Smooth muscle cell (in vitro differentiated cells): Measurements from ENCODE around the gene TRMT61A. TPM values are rescaled to one million over a fixed set of nuclear protein-coding genes. Genes with fewer than 3 reads are reported as not detected.

Experiments
- DNase-seq: peaks from one replicate; lab custom pipeline; 2025; ENCODE audit not compliant: unreplicated experiment; lab: John Stamatoyannopoulos, UW
- H2AFZ ChIP-seq: fragments of 200-600 bp; sonication (generic); 2 replicates; pipeline ENCODE4 v1.6.0; 2016; ENCODE audit warnings: antibody characterized with exemption, low read depth, mild to moderate bottlenecking
- H3F3A ChIP-seq: fragments of 200-600 bp; sonication (generic); 2 replicates; pipeline ENCODE4 v1.6.0; 2017; ENCODE audit warnings: antibody characterized with exemption, low read depth
- H3K27ac ChIP-seq: fragments of 200-600 bp; sonication (generic); 2 replicates; pipeline ENCODE4 v1.5.1; 2016; ENCODE audit warnings: low read depth, mild to moderate bottlenecking
- H3K27me3 ChIP-seq: fragments of 200-600 bp; sonication (generic); 2 replicates; pipeline ENCODE4 v1.6.1; 2016; ENCODE audit warnings: low read depth, mild to moderate bottlenecking
- H3K36me3 ChIP-seq: fragments of 200-600 bp; sonication (generic); 2 replicates; pipeline ENCODE4 v1.5.1; 2016; ENCODE audit warnings: low read depth
- H3K4me1 ChIP-seq: fragments of 200-600 bp; sonication (generic); 2 replicates; pipeline ENCODE4 v1.5.1; 2016; ENCODE audit warnings: low read depth
- H3K4me2 ChIP-seq: fragments of 200-600 bp; sonication (generic); 2 replicates; pipeline ENCODE4 v1.6.0; 2016; ENCODE audit warnings: mild to moderate bottlenecking
- H3K4me3 ChIP-seq: fragments of 200-600 bp; sonication (generic); 2 replicates; pipeline ENCODE4 v1.5.1; 2016; ENCODE audit warnings: mild to moderate bottlenecking
- H3K79me2 ChIP-seq: fragments of 200-600 bp; sonication (generic); 2 replicates; pipeline ENCODE4 v1.6.0; 2016; ENCODE audit warnings: low read depth, mild to moderate bottlenecking
- H3K9ac ChIP-seq: fragments of 200-600 bp; sonication (generic); 2 replicates; pipeline ENCODE4 v1.6.0; 2016; ENCODE audit warnings: low read depth
- H3K9me3 ChIP-seq: fragments of 200-600 bp; sonication (generic); replicated peaks from 2 replicates; pipeline ENCODE4 v1.5.1; 2016; ENCODE audit warnings: low read depth
- H4K20me1 ChIP-seq: fragments of 200-600 bp; sonication (generic); 2 replicates; pipeline ENCODE4 v1.6.0; 2016; ENCODE audit warnings: low read depth
- CTCF ChIP-seq: fragments of 200-600 bp; sonication (generic); IDR thresholded peaks from 2 replicates; pipeline ENCODE4 v1.5.1; 2017; ENCODE audit warnings: borderline replicate concordance, mild to moderate bottlenecking, antibody characterized with exemption; ENCODE audit not compliant: insufficient read depth, poor library complexity, severe bottlenecking
- WGBS: methylation state at CpG from one replicate; pipeline ENCODE4 v1.1.7; 2016; ENCODE audit warnings: low lambda C conversion rate; 5-methylcytosine and 5-hydroxymethylcytosine counted together
- polyA plus RNA-seq: library from polyadenylated mRNA; unstranded; fragments of >200 nt; fragmentation: Nextera tagmentation; extraction: Ambion mirVana; gene quantifications from 2 replicates; pipeline ENCODE4 v1.2.1, GENCODE V29; 2016
- total RNA-seq: library from RNA; depleted of rRNA; stranded (reverse); fragments of >200 nt; gene quantifications from 2 replicates; pipeline ENCODE4 v1.2.3, GENCODE V29; 2014

The TRMT61A gene
- total and polyA plus RNA-seq, 2 experiments from 2014 or later = 3.7 to 6.7 TPM

GRCh38 chr14:103520657-103521437, 8.1 kb upstream of the TRMT61A start:
- Histone ChIP-seq H2AFZ (no peak overlapping the region), H3K4me1 (peaks cover 17% of the 10 kb centered on the region), H3K36me3 (no peaks in the 10 kb centered on the region), H3K4me3 (peak overlapping the region; percentile 56), H3K9ac (peak overlapping the region; percentile 22), H3F3A (no peaks in the 10 kb centered on the region), H3K27me3 (peaks cover 19% of the 10 kb centered on the region), H3K79me2 (no peaks in the 10 kb centered on the region), H3K9me3 (no peaks in the 10 kb centered on the region), H3K27ac (no peak overlapping the region), H3K4me2 (peak overlapping the region; percentile 93), H4K20me1 (peaks cover 6% of the 10 kb centered on the region)
- peak; percentile 43 for TF ChIP-seq CTCF
- peak; percentile 61 for DNase-seq
- WGBS = 8% methylated on average over 41 of the region's 66 CpGs

GRCh38 chr14:103521438-103521950, 7.5 kb upstream of the TRMT61A start:
- peaks cover 17% of the 10 kb centered on the region for H3K4me1 ChIP-seq
- peak overlapping the region; percentile 93 for H3K4me2 ChIP-seq
- H3K9me3 ChIP-seq = no peaks in the 10 kb centered on the region
- no peaks in the 10 kb centered on the region for H3K79me2 ChIP-seq
- H3F3A ChIP-seq = no peaks in the 10 kb centered on the region
- no peak overlapping the region for H3K27ac ChIP-seq
- under 1% methylated on average over 45 of the region's 77 CpGs for WGBS
- peaks cover 6% of the 10 kb centered on the region for H4K20me1 ChIP-seq
- no peaks in the 10 kb centered on the region for H3K36me3 ChIP-seq
- H3K27me3 ChIP-seq = peaks cover 19% of the 10 kb centered on the region
- no peak for DNase-seq
- H3K4me3 ChIP-seq = peak overlapping the region; percentile 56
- peak overlapping the region; percentile 22 for H3K9ac ChIP-seq
- no peak for TF ChIP-seq CTCF
- H2AFZ ChIP-seq = no peak overlapping the region

- WGBS = 1% methylated on average over 35 of the region's 74 CpGs
- no peak overlapping the region for H2AFZ ChIP-seq
These were observed 6.9 kb upstream of the TRMT61A start for GRCh38 chr14:103521951-103522563.

More at GRCh38 chr14:103521951-103522563, 6.9 kb upstream of the TRMT61A start:
- Histone ChIP-seq H3K4me3 (peak overlapping the region; percentile 56), H3K27me3 (peaks cover 19% of the 10 kb centered on the region), H3K9me3 (no peaks in the 10 kb centered on the region), H3K36me3 (no peaks in the 10 kb centered on the region), H3F3A (no peaks in the 10 kb centered on the region), H3K79me2 (no peaks in the 10 kb centered on the region), H3K4me1 (peaks cover 17% of the 10 kb centered on the region), H3K27ac (no peak overlapping the region), H3K9ac (peak overlapping the region; percentile 22), H3K4me2 (peak overlapping the region; percentile 93), H4K20me1 (peaks cover 6% of the 10 kb centered on the region)
- DNase-seq = no peak
- TF ChIP-seq CTCF = no peak
